ENCODE measurements around the gene OR2A42. TPM values are rescaled to one million over a fixed set of nuclear protein-coding genes. Genes with fewer than 3 reads are reported as not detected.
"Not testable (repeated sequence)": the region's sequence is repeated elsewhere in the genome, so short reads cannot be mapped to it uniquely, and the experiment has no call there.

Gene OR2A42
- total RNA-seq, 1 experiment from 2014 or later, result 0.21 TPM

DNA sequence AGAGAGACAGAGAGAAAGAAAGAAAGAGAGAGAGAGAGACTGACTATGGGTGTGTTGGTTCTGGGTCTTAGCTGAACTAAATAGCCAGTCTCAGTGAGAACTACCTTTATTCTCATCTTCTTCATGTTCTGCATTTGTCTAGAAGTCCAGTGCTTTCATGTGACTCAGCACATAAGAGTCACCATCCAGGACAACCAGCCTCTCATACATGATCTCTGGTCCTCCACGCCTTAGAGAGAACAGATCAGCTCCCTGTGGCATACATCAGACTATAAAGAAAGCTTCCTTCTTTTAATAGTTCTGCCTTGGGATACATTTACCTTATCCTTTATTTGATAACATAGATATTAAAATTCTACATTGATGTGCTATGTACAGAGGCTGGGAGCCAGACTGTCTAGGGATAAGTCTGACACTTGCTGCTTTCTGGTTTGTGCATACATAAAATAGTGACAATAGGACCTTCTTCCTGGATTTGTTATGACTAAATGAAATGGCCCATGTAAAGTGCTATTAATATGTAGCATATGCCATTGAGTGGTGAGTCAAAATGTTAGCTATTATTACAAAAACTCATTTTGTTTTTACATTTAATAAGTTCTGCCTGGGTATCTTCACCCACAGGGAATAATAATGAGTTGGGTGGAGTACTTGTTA is 8.4 kb upstream of the OR2A42 start:
- CTCF ChIA-PET; H3K9me3 ChIP-seq (ENCODE audit: low read depth, low read length, poor library complexity, severe bottlenecking); H3K27me3 ChIP-seq (replicated peaks; ENCODE audit: insufficient read depth, low read depth, low read length, poor library complexity); BruUV-seq (replicated peaks); H3K27ac ChIP-seq (ENCODE audit: low read depth, low read length, poor library complexity, severe bottlenecking); H3K4me3 ChIP-seq (ENCODE audit: low read depth, low read length, poor library complexity, severe bottlenecking); H3K36me3 ChIP-seq (ENCODE audit: insufficient read depth, low read length, poor library complexity, severe bottlenecking); intact Hi-C loops (cut with micrococcal nuclease; ENCODE audit: unreplicated experiment); POLR2A ChIA-PET (ENCODE audit: low non-redundant PET); H3K4me1 ChIP-seq (ENCODE audit: insufficient read depth, low read length, poor library complexity, severe bottlenecking); DNase-seq (ENCODE audit: low spot score): not testable (repeated sequence)

DNA sequence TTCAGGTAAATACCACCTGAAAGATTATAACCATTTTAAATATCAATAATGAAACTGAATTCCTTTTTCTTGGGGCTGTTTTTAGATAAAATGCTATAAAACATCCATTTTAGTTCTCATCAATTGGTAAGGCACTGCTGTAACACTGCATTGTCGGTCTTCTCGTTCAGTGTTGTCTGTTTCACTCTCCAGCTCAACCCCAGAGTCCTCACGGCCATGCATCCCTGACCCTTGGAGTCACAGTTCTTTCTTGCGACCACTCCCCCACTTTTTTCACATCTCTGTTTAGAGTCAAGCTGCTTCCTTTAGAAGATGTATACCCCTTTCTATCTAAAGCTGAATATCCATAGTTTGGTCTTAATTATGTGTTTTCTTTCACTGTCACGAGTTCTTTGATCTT is 7.6 kb upstream of the OR2A42 start:
- DNase-seq (ENCODE audit: low spot score); intact Hi-C loops (cut with micrococcal nuclease; ENCODE audit: unreplicated experiment); H3K4me1 ChIP-seq (ENCODE audit: insufficient read depth, low read length, poor library complexity, severe bottlenecking); POLR2A ChIA-PET (ENCODE audit: low non-redundant PET); H3K4me3 ChIP-seq (ENCODE audit: low read depth, low read length, poor library complexity, severe bottlenecking); BruUV-seq (replicated peaks); CTCF ChIA-PET; H3K9me3 ChIP-seq (ENCODE audit: low read depth, low read length, poor library complexity, severe bottlenecking); H3K36me3 ChIP-seq (ENCODE audit: insufficient read depth, low read length, poor library complexity, severe bottlenecking); H3K27ac ChIP-seq (ENCODE audit: low read depth, low read length, poor library complexity, severe bottlenecking); H3K27me3 ChIP-seq (replicated peaks; ENCODE audit: insufficient read depth, low read depth, low read length, poor library complexity): not testable (repeated sequence)

DNA sequence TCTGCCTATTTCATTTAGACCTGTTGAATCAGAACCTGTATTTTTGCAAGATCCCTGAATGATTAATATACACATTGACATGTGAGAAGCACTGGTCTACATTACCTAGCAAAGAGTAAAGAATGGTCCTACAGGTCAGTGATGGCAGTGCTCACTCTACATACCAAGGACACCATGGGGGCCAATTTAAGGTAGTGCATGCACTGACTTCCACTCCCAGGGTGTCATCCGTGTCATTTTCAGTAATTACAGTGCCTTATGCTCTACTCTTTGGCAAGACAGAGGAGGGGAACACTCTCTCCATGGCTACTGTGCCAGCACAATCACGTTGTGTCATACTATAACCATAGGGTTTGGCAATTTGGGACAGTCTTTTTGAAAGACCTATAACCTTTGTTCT is 6.0 kb upstream of the OR2A42 start:
- DNase-seq (ENCODE audit: low spot score); H3K27ac ChIP-seq (ENCODE audit: low read depth, low read length, poor library complexity, severe bottlenecking); H3K9me3 ChIP-seq (ENCODE audit: low read depth, low read length, poor library complexity, severe bottlenecking); H3K27me3 ChIP-seq (replicated peaks; ENCODE audit: insufficient read depth, low read depth, low read length, poor library complexity); H3K4me3 ChIP-seq (ENCODE audit: low read depth, low read length, poor library complexity, severe bottlenecking); H3K36me3 ChIP-seq (ENCODE audit: insufficient read depth, low read length, poor library complexity, severe bottlenecking); BruUV-seq (replicated peaks); POLR2A ChIA-PET (ENCODE audit: low non-redundant PET); H3K4me1 ChIP-seq (ENCODE audit: insufficient read depth, low read length, poor library complexity, severe bottlenecking); CTCF ChIA-PET; intact Hi-C loops (cut with micrococcal nuclease; ENCODE audit: unreplicated experiment): not testable (repeated sequence)

DNA sequence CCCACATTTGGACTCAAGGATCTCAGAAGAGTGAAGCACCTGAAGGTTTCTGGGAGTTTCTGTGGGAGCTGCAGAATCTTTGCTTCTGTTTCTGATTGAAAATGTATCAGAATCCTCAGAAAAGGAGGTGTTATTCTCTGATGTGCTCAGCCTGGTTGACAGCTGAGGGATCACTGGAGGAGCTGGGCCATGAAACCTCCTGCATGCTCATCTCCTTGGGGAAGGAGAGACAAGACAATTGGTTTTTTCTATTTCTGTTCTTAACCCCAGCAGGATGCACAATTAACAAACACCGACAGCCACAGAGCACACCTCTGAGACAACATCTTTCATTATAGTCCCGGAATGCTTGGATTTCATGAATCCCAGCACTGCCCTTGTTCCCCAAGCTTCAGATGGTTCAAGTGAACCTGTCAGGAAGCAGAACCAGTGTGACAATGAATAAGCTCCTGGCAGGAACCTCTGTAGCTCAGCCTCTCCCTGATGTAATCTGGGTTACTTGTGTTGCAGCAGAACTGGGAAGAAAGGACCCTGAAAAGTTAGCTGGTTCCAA is 799 bp downstream of the OR2A42 start:
- H3K36me3 ChIP-seq (ENCODE audit: insufficient read depth, low read length, poor library complexity, severe bottlenecking); H3K9me3 ChIP-seq (ENCODE audit: low read depth, low read length, poor library complexity, severe bottlenecking); H3K4me3 ChIP-seq (ENCODE audit: low read depth, low read length, poor library complexity, severe bottlenecking); H3K27ac ChIP-seq (ENCODE audit: low read depth, low read length, poor library complexity, severe bottlenecking); H3K27me3 ChIP-seq (replicated peaks; ENCODE audit: insufficient read depth, low read depth, low read length, poor library complexity); DNase-seq (ENCODE audit: low spot score); intact Hi-C loops (cut with micrococcal nuclease; ENCODE audit: unreplicated experiment); BruUV-seq (replicated peaks); POLR2A ChIA-PET (ENCODE audit: low non-redundant PET); H3K4me1 ChIP-seq (ENCODE audit: insufficient read depth, low read length, poor library complexity, severe bottlenecking); CTCF ChIA-PET: not testable (repeated sequence)

DNA sequence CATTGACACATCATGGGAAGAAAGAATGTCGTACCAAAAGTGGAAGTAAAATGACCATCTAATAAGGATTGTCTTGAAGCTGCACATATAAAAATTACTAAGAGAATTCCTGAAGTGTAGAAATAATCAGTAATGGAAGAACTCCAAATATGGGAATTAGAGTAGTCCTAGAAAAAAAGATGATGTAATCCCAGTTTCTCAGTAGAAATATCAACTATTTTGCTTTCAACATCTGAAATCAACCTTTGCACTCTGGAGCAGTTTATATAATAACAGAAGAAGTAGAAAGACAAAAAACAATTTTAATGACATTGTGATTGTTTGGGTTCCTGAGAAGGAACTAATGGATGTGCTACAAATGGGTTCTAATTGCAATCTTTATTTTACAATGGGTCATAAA is 6.4 kb downstream of the OR2A42 start:
- H3K27me3 ChIP-seq (replicated peaks; ENCODE audit: insufficient read depth, low read depth, low read length, poor library complexity); H3K9me3 ChIP-seq (ENCODE audit: low read depth, low read length, poor library complexity, severe bottlenecking); POLR2A ChIA-PET (ENCODE audit: low non-redundant PET); H3K4me1 ChIP-seq (ENCODE audit: insufficient read depth, low read length, poor library complexity, severe bottlenecking); H3K4me3 ChIP-seq (ENCODE audit: low read depth, low read length, poor library complexity, severe bottlenecking); CTCF ChIA-PET; intact Hi-C loops (cut with micrococcal nuclease; ENCODE audit: unreplicated experiment); BruUV-seq (replicated peaks); H3K36me3 ChIP-seq (ENCODE audit: insufficient read depth, low read length, poor library complexity, severe bottlenecking); H3K27ac ChIP-seq (ENCODE audit: low read depth, low read length, poor library complexity, severe bottlenecking); DNase-seq (ENCODE audit: low spot score): not testable (repeated sequence)

DNA sequence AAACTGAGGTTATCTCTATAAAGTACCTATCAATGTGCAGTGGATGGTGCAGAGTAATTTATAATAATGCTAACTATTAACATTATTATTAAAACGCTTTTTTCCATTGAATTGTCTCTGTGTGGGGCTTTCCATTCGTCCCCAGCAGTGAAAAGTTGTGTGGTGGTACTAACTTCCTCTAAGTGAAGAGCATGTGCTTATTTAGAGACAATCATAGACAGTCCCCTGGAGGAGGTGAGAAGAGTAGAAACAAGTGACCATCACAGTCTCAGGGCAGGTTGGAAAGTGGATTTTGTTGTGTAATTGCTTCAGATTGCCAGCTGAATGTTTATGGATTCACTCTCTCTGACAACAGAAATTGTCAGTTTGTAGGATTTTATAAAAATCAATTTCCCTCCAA is 8.4 kb downstream of the OR2A42 start:
- intact Hi-C loops (cut with micrococcal nuclease; ENCODE audit: unreplicated experiment); BruUV-seq (replicated peaks); CTCF ChIA-PET; POLR2A ChIA-PET (ENCODE audit: low non-redundant PET); H3K27me3 ChIP-seq (replicated peaks; ENCODE audit: insufficient read depth, low read depth, low read length, poor library complexity); H3K36me3 ChIP-seq (ENCODE audit: insufficient read depth, low read length, poor library complexity, severe bottlenecking); H3K4me1 ChIP-seq (ENCODE audit: insufficient read depth, low read length, poor library complexity, severe bottlenecking); H3K4me3 ChIP-seq (ENCODE audit: low read depth, low read length, poor library complexity, severe bottlenecking); DNase-seq (ENCODE audit: low spot score); H3K9me3 ChIP-seq (ENCODE audit: low read depth, low read length, poor library complexity, severe bottlenecking); H3K27ac ChIP-seq (ENCODE audit: low read depth, low read length, poor library complexity, severe bottlenecking): not testable (repeated sequence)

DNA sequence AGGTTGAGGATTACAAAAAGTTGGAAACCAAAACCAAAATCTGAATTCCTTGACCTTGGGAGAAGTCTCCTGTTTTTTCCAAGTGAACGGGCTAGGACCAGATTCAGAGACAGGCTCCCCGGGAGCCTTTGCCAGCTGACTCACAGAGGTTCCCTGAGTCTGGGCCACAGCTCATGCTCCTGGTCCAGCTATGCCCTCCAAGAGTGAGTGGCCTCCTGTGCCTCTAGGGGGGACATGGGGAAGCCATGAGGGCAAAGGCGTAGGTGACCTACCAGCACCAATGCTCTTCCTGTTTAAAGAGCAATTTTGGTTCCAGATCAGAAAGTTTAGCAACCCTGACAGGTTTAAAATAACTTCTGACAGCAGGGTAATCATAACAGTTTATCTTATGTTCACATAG is 10.6 kb downstream of the OR2A42 start:
- CTCF ChIA-PET; H3K9me3 ChIP-seq (ENCODE audit: low read depth, low read length, poor library complexity, severe bottlenecking); DNase-seq (ENCODE audit: low spot score); H3K4me1 ChIP-seq (ENCODE audit: insufficient read depth, low read length, poor library complexity, severe bottlenecking); H3K27me3 ChIP-seq (replicated peaks; ENCODE audit: insufficient read depth, low read depth, low read length, poor library complexity); H3K36me3 ChIP-seq (ENCODE audit: insufficient read depth, low read length, poor library complexity, severe bottlenecking); intact Hi-C loops (cut with micrococcal nuclease; ENCODE audit: unreplicated experiment); H3K27ac ChIP-seq (ENCODE audit: low read depth, low read length, poor library complexity, severe bottlenecking); BruUV-seq (replicated peaks); POLR2A ChIA-PET (ENCODE audit: low non-redundant PET); H3K4me3 ChIP-seq (ENCODE audit: low read depth, low read length, poor library complexity, severe bottlenecking): not testable (repeated sequence)

DNA sequence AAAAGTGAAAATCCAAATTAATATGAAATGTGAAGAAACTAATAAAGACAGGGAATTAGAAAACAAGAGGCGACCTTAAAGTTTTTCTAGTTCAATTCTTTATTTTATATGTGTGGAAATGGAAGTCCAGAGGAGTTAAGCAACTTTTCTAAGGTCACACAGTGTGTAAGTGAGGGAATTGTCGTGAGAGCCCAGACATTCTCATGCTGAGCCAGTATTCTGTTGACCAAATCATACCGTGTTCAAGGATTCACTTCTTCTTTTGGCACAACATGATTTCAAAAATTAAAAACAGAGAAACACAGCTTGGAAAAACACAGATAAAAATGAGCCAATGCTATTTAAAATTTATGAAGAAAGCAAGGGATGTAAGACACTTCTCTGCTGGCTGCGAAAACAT is 12.5 kb downstream of the OR2A42 start:
- H3K27ac ChIP-seq (ENCODE audit: low read depth, low read length, poor library complexity, severe bottlenecking); CTCF ChIA-PET; H3K4me1 ChIP-seq (ENCODE audit: insufficient read depth, low read length, poor library complexity, severe bottlenecking); DNase-seq (ENCODE audit: low spot score); POLR2A ChIA-PET (ENCODE audit: low non-redundant PET); H3K4me3 ChIP-seq (ENCODE audit: low read depth, low read length, poor library complexity, severe bottlenecking); H3K9me3 ChIP-seq (ENCODE audit: low read depth, low read length, poor library complexity, severe bottlenecking); intact Hi-C loops (cut with micrococcal nuclease; ENCODE audit: unreplicated experiment); H3K27me3 ChIP-seq (replicated peaks; ENCODE audit: insufficient read depth, low read depth, low read length, poor library complexity); BruUV-seq (replicated peaks); H3K36me3 ChIP-seq (ENCODE audit: insufficient read depth, low read length, poor library complexity, severe bottlenecking): not testable (repeated sequence)

All from A673 (cell line).